ENCODE data around the gene OPTN.
"Not testable (repeated sequence)": the region's sequence is repeated elsewhere in the genome, so short reads cannot be mapped to it uniquely, and the experiment has no call there.

OPTN gene
- total RNA-seq = 164 to 208 reads per million in 2 donors

- peak; percentile 58 to 86 (median 75) for DNase-seq
Observed at GRCh38 chr10:13099666-13100348, at the start of gene OPTN. Gene OPTN (plus strand): TSS chr10:13100163. CDS start chr10:13109123, 8,960 bp downstream.

- DNase-seq = no peak
Observed at GRCh38 chr10:13051126-13051694, 48.8 kb upstream of the OPTN start.

GRCh38 chr10:13053208-13053607 lies 46.8 kb upstream of the OPTN start:
- not testable (repeated sequence) for DNase-seq

DNA sequence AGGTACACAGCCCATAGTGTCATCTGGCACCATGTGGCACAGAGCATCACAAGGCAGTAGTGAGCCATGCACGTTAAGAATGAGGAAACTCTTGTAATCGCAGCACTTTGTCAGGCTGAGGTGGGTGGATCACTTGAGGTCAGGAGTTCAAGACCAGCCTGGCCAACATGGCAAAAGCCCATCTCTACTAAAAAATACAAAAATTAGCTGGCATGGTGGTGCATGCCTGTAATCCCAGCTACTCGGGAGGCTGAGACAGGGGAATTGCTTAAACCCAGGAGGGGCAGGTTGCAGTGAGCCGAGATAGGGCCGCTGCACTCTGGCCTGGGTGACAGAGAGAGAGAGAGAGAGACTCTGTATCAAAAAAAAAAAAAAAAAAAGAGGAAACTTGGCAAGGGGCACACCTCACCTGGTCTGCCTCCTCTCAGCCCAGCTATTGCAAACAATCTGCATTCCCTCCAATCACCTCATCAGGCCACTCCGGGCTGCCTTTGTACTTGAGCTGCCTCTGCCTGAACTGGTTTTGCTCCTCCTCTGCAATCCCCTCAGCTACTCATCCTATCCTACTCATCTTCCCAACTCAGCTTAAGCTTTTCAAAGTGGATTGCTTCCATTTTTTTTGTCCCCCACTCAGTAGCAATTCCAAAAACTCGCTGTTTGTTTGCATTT lies 46.0 kb upstream of the OPTN start:
- DNase-seq = no peak

- DNase-seq = peak in 1 of 5 experiments; percentile 21
Observed at GRCh38 chr10:13054844-13055243, 45.1 kb upstream of the OPTN start.

DNA sequence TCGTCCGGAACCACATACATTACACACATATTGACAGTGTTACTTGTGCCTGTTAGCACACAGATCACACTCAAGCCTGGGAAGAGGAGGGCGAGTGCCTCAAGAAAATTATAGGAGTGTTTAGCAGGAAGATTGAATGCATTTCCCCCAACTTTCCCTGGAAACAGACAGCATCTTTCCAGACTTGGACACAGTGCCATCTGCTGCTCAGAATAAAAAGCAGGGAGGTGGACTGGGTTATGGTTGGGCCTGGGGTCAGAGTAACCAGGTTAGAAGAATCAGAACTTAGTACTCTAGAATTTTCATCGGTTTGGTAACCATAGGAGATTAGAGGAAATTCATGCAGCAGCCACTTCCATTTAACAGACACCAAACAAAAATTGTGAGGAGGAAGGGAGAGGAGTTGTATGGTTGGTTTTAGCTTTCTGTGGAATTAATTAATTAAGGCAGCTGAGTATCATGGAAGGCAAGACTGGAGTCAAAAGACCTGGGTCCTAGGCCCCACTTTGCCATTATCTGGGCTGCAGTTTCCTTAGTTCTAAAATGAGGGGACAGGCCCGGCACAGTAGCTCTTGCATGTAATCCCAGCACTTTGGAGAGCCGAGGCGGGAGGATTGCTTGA lies 43.4 kb upstream of the OPTN start:
- DNase-seq = no peak

DNA sequence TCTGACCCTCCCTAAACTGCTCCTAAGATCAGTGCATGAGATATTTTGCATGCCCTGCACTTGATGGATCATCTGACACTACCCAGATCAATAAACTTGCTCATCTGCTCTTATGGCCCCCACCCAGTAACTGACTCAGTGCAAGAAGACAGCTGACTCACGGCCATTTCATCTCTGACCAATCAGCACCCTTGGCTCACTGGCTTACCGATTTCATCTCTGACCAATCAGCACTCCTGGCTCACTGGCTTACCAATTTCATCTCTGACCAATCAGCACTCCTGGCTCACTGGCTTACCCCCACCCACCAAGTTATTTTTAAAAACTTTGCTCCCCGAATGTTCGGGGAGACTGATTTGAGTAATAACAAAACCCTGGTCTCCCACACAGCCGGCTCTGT lies 37.2 kb upstream of the OPTN start:
- DNase-seq = peak in 1 of 5 experiments; percentile 13

GRCh38 chr10:13066527-13066926 lies 33.4 kb upstream of the OPTN start:
- DNase-seq = no peak

- no peak for DNase-seq
Observed at GRCh38 chr10:13067431-13067830, 32.5 kb upstream of the OPTN start.

- no peak for DNase-seq
Observed at GRCh38 chr10:13068071-13068470, 31.9 kb upstream of the OPTN start.

DNA sequence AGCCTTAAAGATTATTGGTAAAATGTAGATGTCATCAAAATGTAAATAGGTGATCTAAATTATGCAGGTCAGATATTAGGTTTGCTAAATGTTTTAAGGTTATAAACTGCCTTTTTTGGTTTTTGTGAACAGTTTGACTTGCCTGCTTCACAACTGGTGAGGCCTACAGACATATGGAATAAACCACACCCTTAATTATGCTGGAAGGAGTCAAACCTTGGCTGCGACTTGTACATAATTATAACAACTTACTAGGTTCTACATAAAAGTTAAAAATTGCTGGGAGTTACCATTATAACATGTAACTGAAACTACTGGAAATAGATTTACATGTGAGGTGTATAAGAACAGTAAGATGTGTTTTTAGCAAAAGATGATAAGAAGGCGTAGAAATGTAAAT lies 31.5 kb upstream of the OPTN start:
- no peak for DNase-seq

DNA sequence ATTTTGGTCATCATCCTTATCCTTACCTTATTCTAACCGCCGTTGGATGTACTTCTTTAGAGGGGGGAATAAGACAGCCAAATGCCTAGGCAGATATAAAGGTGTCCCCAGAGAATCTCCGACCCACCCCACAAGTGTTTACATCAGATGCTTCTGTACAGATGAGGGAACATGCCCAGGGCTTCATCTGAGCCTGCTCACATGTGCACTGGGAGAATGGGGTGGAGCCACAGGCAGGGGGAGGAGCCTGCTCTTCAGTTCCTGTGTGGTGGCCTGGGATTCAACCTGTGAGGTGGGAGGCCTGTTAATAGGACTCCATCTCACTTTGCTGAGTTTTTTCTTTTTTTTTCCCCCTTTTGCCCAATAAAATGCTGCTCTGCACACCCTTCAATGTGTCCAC lies 27.6 kb upstream of the OPTN start:
- no peak for DNase-seq

- peak in 3 of 5 experiments; percentile 17 to 62 (median 38) for DNase-seq
Observed at GRCh38 chr10:13074563-13075451, 25.2 kb upstream of the OPTN start.

- no peak for DNase-seq
Observed at GRCh38 chr10:13078912-13079775, 20.8 kb upstream of the OPTN start.

DNA sequence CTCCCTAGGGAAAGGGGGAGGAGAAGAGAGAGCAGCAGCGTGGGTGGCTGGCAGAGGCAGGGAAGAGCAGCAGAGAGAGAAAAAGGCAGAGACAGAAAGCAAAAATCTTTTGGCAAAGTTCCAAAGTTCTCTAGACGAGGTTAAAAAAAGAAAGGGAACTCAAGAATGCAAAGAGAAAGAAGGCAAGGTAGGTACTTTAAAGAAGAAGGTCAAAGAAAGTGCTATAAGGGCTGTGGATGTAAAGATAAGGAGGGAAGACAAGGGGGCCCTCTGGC lies 20.2 kb upstream of the OPTN start:
- DNase-seq = no peak

DNA sequence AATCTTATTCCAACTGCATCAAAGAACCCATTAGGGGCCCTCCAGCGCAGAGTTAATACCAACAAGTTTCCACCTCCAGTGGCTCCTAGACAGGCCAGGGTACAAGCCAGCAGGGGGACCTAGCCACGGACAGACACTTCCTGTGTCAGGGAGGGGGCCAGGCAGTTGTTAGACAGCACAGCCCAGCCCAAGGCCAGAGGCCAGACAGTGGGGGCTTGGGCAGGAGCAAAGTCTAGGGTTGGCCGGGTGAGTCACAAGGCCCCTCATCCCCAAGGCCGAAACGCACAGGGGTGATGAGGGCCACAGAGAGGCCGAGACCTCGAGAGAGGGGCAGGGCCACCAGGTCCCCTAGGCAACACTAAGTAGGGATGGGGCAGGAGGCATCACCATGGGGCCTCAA lies 19.3 kb upstream of the OPTN start:
- no peak for DNase-seq

GRCh38 chr10:13083700-13084099 lies 16.3 kb upstream of the OPTN start:
- DNase-seq = not testable (repeated sequence)

DNA sequence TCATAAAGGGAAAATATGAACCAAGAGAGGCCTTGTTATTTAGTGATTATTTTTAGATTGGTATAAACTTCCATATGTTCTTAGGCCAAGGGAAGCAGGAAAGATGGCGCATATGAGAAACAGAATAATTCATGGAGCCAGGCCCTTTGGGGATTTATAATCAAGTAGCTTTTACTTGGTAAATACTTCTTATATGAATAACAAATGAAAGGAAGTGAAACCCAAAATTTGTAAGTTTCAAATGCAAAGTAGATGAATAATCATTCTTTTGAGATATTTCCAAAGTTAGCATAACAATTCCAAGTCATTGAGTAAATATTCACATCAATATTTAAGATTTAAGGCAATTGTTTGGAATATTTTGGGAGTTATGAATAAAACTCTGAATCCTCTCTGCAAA lies 13.9 kb upstream of the OPTN start:
- no peak for DNase-seq

DNA sequence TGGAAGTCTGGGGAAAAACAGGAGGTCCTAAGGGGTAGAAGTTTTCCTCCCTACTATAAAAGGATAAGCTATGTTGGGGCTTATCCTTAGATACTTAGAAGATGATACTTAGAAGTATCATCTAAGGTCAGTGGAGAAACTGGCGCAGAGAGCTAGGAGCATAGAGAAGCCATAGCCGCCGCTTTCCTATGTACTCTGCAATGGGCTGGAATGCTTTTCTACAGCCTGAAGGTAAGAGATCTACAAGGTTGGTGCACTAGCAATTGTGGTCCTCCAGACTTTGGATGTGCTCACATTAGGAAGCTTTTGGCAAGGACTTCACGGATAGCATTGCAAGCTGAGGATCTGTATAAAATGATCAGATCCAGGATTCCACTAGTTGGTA lies 12.4 kb upstream of the OPTN start:
- DNase-seq = no peak

DNA sequence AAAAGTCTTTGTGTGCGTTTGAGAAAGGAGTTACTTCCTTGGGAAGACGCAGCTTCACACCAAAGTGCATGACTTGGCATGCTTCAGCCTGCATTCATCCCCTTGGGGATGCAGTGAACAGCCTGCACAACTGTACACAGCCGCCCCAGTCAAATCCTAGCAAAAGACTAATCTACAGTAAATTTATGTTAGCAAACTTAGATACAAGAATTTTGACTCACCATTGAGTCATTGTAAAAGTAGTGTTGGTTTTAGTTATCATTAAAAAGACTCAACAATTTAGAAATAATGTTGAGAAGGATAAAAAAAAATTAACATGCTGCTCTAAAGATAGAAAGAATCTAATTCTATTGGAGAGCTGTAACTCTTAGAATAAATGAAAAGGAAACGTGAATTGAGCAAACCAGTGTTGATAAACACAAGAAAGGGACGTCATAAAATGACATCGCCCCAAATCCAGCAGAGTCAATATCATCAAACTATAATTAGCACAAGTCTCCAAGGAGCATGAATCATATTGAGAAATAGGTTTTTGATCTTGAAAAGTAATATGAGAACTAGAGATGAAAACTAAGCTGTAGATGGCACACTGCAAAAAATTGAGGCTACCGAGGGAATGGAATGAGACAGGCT lies 11.9 kb upstream of the OPTN start:
- peak in 1 of 5 experiments; percentile 63 for DNase-seq

DNA sequence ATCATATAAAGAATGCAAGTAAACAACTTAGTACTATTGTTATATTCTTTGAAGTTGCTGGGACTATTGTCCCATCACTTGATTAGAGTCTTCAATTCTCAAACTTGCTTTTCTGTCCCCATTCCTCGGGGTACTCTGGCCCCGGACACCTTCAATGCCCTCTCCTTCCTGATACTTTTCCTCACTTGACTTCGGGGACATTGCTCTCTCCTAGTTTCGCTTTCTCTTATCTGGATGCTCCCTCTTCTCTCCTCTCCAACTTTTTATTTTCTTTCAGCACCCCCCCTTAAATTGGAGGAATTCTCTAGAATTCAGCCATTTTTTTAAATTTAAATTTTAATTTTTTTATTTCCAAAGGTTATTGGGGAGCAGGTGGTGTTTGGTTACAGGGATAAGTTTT lies 10.6 kb upstream of the OPTN start:
- DNase-seq = no peak

Measured in T-helper 2 cell (primary cell).